Colon (tissue), 2 donors: ENCODE measurements around the gene VSTM2L.

Source experiments
- FAIRE-seq: peaks from 2 replicates; lab custom pipeline; 2012; peaks lifted over from hg19 to GRCh38; lab: Jason Lieb, UNC
- donor health status: control.
- donor health status: control.

The VSTM2L gene

DNA sequence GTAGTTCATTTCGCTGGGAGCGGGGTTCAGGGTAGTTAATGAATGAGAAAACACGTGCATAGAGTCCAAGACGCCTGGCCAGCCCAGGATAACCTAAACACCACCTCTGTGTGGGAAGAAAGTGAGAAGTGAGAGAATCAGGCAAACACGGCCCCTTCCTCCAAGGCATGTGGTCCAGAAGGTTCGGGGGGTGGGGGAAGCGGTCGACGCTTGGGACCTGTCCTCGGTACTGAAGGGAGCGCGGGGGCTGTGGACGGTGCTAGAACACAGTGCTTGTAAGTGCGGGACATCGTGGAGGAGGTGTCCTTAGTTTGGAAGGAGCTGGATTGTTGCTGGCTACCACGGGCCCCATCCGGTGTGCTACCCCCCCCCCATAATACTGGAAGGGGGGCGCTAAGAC lies 1.7 kb upstream of the VSTM2L start:
- no peak for FAIRE-seq

DNA sequence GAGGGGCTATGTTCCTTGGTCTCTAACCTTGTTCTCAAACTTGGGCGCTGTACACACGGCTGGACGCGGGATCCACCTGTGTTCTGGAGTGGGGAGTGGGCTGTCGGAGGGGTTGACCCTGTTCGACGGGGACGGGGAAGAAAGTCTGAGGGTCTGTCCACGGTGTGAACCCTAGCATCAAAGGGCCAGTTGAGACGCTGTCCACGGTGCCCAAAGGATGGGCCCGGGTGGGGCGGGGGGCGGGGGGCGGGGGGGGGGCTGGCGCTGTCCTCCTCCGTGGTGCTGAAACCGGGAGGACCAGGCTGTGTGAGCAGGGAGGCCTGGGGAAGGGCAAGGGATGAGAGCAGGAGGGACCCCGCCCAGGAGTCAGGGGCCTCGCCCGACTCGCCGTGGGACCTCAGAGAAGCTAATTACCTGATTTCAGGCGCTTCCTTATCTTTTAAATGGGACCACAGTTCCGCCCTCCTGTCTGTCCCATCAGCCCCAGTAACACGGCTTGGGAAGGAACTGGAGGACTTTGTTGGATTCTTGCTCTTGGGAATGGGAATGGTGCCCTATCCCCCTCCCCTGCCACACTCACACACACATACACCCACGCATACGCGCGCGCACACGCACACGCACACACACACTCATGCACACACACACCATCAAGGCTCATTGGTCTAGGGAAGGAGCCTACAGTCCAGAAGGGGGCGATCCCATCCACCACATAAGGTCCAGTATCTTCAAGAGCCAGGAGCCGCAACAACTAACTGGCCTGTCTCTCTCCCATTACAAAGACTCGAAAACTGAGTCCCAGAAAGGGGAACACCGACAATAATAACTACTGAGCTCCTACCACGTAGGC lies 1.0 kb upstream of the VSTM2L start:
- no peak for FAIRE-seq

DNA sequence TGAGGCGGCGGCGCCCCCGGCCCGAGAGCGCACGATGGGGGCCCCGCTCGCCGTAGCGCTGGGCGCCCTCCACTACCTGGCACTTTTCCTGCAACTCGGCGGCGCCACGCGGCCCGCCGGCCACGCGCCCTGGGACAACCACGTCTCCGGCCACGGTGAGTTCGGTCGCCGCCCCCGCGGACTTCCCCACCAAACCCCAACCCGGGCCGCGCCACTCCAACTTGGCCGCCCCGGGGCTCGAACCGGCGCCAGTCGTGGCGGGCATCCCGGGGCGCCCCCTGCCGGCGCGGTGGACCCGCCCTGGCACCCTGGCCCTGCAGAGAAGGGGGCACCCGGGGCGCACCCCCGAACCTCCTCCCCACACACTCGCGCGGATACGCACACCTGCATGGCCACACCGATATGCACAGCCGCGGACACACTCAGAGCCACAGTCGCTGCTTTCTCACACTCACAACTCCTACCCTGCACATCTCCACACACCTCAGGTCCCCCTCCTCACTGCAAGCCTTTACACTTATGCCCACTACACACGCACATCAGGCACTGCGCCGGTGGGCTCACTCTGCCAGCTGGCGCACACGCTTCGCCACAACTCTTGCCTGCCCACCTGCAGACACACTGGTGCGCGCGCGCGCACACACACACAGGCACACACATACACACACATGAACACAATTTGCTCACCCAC lies 535 bp downstream of the VSTM2L start:
- no peak for FAIRE-seq

DNA sequence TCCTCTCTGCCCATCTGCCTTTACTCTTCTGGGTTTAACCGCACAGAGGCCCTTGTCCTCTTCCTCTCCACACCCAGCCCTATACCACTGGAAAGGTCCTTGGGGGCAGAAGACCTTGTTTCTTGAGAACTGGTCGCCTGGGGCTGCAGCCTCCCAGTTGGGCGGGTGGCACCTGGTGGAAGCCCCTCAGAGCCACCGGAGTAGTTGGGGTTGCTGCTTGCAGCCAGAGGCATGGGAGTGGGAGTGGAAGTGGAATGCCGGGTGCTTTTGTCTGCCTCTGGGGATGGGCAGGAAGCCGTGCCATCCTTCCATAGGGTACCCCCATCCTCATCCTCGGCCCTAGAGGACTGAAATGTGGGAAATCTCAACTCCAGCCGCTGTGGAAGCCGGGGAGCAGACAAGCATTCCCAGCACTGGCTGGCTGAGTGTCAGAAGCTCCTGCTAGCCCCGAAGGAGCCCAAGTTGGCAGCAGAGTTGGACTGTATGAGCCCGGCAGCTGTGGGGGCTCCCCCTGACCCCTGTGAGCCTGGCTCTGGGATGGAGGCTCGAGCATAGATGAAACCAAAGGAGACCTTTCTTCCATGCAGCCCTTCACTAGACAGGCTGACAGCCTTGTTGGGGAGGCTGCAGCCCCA lies 1.2 kb downstream of the VSTM2L start:
- no peak for FAIRE-seq

DNA sequence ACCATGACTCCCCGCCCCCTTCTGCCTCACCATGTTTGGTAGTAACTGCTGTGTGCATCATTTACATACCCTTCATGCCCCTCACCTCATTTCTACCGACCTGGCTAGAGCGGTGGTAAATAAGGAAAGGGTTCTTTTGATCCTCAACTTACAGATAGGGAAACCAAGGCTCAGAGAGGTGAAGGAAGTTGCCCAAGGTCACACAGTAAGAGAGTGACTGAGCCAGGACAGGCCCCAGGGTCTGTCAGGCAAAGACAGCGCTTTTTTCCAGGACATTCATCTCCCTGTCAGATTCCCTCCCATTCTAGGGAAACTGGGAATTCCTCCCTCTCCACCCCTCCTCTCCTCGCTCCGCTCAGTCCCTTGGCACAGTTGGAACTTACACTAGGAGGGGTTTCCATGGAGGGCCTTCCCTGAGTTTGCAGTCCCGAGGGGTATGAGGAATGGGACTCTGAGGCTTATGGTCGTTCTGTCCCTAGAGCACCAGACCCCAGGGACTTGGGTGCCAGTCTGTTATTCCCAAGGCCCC lies 2.0 kb downstream of the VSTM2L start:
- no peak for FAIRE-seq

DNA sequence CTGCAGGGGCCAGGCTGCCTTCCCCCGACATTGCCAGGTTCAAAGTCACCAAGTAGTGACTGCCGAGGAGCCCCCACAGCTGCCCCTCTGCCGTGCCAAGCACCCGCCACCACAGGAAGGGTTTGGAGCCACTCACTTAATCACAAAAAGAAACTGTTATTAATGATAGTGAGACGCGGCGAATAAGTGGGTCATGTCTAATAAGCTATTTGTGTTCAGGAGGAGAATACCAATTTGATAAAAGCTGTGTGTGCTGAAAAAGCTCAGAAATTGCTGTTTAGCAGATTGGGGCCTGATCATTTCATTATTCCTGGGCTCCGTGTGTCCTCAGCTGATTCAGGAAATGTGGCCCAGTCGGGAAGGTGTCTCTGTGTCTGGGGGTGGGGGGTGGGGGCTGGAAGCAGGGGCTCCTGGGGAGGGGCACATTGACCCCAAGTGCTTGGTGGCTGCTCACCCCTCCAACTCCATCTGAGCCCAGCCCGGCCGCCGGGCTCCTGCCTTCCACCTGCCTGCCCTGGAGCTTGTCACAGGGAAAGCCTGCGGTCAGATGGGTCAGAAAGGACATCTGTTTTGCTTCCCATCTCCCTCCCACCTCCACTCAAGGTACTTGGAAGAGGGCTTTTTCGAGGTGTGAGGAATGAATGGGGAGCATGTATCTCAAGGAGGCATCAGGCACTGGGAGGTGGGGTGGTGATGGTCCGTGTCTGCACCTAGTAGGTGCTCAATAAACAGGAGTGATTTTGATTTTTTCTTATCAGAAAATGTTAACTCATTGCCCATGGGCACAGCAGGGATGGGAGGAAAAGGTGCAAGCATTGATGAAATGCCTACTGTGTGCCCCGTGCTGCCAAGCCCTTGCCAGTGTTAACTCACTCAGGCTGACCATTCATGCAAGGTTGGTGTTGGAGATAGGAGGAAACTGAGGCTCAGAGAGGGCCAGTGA lies 3.0 kb downstream of the VSTM2L start:
- FAIRE-seq: no peak

DNA sequence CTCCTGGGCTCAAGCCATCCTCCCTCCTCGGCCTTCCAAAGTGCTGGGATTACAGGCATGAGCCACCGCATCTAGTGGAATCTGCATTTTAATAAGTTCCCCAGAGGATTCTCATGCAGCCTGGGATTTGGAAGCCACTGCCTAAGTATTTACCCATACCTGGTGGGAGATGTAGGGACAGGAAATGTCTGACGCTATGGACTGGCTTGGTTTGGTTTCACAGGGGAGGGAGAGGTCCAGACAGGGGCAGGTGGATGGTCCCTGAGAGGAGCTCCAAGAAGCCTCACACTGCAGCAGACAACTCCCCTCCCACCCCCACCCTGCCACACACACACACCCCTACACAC lies 4.4 kb downstream of the VSTM2L start:
- no peak for FAIRE-seq

DNA sequence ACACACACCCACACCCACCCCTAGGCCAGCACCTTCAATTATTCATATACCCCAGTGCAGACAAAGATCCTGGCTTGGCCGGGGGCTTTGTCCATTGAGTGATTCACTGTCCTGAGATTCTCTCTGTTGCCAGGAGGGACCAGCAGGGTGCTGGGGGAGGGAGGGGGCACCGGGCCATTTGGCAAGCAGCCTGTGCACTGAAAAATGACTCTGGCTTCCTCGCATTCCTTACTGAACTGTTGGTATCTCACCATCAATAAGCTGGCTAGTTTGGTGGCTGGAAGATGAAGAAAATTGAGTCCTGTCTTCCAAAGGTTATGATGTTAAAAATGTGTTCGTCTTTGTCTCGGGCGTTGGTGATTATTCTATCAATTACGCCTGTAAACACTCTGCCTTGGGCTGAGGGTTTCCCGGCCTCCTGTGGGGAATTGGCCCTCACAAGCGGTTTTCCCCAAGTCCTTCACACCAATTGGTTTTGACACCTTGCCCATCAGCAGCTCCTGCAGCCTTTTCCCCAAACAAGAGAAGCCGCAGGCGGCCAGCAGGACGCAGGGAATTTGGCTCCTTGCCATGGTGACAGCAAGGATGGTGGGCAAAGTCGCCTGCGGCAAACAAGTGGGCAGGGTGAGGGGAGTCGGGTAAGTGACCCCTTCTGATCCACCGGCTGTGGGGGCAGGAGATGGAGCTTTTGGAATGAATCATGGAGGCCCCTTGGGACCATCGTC lies 4.9 kb downstream of the VSTM2L start:
- no peak for FAIRE-seq

DNA sequence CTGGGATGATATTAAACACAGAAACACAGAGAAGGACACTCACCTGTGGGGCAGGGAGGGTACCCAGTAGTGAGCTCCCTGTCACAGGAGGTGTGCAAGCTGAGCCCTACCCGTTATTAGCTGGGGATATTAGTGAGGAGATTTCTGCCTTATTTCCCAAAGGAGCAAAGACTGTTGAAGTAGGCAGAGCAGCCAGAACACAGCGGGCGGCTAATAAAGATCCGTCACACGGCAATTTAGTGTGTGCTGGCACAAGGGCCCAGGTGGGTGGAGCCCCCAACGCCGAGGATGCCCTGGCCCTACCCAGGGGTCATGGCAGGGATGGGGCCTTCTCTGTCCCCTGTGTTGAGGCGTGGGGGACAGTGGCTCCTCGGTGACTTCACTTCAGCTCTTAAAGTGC lies 8.3 kb downstream of the VSTM2L start:
- FAIRE-seq: no peak

DNA sequence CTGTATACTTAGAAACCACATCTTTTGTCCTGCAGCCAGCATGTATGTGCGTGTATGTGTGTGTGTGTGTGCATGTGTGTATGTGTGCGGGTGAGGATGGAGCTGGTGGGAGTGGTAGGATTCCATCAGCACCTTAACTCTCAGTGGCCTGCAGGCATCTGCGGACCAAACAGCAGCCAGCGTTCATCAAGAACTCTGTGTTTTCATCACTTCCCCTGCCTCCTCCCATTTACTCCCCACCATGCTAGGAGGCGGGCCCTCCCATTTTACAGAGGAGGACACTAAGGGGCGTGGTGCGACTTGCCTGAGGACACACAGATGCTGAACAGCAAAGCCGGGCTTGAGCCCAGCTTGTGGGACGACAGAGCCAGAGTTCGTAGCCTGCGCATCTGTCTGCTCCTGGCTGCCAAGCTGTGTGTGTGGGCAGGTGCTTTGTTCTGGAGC lies 8.9 kb downstream of the VSTM2L start:
- FAIRE-seq: no peak

DNA sequence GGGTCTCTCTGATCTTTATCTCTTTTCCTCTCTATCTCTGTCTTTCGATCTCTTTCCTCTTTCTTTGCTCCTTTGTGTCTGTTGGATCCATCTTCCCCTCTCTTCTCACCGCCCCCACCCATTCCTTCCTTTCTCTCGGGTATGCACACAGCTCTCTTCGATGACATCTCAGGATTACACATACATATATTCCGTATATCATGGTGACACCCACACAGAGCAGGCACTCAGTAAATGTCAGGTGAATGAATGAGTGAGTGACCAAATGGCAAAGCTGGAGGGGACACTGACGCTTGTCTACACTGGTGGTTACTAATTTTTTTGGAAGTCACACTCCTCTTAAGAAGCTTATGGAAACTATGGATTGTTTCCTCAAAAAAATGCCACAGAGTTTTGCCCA lies 9.9 kb downstream of the VSTM2L start:
- no peak for FAIRE-seq

DNA sequence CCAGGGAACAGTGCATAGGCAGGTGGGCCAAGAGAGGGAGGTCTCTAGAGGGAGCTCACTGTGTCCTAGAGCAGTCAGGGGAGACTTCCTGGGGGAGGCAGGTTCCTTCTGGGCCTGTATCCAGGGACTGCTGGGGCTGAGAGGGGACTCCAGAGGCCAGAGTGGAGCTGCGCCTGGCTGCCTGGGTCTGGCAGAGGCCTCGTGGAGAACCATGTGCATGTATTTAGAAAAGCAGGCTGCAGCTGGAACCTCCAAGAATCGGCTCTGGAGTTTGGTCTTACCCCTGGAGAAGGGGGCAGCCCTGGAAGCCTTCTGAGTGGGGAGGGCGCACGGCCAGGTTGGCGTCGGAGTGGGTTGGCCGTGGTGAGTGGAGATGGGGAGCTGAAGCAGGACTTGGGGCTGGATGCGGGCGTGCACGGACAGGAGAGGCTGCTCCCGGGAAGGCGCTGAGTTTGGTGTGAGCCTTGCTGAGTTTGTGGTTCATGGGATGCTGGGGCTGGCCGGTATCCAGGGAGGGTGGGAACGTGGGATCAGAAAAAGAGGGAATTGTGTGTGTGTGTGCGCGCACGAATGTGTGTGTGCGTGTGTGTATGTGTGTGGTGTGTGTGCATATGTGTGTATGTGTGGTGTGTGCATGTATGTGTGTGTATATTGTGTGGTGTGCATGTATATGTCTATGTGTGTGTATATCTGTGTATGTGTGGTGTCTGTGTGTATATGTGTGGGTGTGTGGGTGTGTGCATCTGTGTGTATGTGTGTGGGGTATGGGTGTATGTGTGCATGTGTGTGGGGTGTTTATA lies 10.8 kb downstream of the VSTM2L start:
- FAIRE-seq: no peak

DNA sequence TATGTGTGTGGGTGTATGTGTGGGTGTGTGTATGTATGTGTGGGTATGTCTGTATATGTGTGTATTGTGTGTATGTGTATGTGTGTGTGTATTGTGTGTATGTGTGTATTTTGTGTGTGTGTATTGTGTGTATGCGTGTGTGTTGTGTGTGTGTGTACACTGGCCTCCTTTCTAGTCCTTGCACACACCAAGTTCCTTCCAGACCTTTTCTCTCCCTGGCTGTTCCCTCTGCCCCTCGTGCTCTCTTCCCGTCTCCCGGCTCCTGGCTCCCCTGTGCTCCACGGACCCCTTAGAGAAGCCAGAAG lies 11.4 kb downstream of the VSTM2L start:
- no peak for FAIRE-seq

DNA sequence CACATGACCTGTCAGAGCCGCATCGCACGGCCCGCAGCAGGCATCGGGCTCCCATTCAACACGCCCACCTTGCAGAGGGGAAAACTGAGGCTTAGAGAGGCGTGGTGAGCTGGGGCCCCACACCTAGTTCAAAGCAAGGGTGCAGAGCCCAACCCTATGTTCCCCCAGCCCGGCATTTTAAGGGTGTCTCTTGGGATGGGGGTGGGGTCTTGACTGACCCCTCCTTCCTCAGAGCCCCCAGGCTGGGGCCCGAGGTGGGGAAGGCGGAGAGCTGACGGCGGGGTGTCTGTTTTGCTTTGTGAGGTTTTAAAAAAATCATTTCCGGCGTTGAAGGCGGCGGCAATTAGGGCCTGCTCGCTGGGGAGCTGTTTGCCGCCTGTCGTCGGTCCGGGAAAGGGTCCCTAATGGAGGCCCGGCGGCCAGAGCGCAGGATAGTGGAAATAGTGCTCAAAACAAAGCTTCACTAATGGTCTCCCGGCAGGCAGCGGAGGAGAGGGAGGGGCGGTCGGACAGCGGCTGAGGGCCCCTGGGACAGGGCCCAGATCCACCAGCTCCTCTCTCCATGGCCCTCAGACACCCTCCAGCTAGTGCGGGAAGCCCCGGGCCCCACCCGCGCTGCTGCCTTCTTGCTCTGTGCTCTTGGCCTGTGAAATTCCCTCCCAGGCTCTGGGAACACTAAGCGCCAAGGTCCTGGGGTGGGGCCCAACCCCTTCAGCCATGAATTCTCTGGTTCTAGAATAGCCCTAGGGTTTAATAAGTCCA lies 11.9 kb downstream of the VSTM2L start:
- FAIRE-seq: no peak

DNA sequence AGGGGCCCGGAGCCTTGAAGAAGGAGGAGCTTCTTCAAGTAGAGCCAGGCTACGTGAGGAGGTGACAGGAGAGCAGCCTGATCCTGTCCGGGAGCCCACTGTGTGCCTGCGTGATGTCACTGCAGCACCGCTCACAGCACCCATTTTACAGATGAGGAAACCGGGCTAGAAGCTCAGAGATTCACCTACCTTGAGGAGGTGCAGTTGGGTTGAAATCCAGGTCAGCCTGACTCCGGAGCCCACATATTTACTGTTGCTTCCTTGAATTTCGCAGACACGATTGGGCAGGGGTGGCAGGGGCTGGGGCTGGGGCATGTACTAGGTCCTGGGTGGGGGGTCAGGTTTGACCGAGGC lies 12.5 kb downstream of the VSTM2L start:
- no peak for FAIRE-seq

DNA sequence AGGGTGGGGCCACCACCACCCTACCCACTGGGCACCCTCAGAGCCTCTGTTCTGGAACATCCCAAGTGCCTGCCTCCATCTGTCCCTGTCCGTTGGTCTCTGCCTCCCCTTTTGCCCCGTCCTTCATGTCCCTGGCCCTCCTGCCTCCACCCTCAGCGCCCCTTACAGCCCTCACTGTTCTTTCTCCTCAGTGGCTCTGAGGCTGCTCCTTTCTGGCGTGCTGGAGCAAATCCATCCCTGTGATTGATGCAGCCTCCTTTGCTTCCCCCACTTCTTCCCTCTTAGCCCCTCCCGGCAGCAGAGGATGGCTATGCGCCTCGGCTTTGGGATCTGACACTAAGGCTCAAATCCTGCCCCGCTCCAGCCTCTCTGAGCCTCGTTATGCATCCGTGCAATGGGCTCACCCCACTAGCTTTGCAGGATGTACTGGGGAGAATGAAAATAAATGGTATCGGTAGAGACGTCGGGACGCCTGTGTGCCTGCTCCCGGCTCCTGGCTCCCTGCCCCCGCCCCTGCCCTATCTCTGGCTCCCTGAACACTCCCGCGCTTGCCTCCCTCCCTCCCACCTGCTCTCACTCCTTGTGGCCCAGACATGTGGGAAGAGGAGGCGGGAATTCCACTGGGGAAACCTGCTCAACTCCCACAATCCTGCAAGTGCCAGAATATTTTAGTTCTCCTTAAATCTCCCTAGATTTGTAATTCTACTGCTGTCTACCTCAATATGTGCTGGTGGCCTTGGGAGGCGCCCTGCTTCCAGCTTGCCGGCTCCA lies 13.1 kb downstream of the VSTM2L start:
- FAIRE-seq: no peak

DNA sequence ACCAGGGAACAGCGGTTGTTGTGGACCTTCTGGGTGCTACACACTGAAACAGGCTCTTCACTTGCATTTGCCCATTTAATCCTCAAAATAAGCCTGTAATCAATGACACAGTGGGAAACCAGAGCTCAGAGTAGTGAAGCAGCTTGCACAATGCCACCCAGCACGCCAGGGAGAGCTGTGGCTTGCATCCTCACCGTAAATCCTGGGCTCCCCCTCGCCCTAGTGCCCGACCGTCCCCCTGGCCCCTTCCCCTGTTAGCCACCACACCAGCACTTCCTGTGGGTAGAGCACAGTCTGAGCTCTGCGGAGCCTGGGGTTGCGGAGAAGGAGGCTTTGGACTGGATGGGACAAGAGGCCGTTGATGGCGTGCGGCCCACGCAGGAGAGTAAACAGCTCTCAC lies 14.5 kb downstream of the VSTM2L start:
- FAIRE-seq: no peak

DNA sequence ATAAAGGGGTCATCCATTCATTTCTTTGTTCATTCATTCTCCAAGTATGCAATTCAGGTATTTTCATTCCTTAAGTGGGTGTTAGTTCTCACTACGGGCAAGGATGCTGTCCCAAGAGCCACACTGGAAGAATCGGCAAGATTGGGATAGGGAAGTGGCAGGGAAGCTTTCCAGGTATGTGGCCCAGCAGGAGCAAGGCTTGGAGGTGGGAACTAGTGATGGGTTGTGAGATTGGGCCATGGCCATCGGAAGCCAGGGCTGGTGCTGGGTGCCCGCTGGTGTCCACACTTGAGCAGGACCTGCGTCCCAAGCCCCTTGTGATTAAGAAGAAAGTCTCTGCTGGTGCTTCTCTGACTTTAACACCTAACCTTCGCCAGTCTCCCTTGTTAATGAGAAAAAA lies 15.1 kb downstream of the VSTM2L start:
- no peak for FAIRE-seq

DNA sequence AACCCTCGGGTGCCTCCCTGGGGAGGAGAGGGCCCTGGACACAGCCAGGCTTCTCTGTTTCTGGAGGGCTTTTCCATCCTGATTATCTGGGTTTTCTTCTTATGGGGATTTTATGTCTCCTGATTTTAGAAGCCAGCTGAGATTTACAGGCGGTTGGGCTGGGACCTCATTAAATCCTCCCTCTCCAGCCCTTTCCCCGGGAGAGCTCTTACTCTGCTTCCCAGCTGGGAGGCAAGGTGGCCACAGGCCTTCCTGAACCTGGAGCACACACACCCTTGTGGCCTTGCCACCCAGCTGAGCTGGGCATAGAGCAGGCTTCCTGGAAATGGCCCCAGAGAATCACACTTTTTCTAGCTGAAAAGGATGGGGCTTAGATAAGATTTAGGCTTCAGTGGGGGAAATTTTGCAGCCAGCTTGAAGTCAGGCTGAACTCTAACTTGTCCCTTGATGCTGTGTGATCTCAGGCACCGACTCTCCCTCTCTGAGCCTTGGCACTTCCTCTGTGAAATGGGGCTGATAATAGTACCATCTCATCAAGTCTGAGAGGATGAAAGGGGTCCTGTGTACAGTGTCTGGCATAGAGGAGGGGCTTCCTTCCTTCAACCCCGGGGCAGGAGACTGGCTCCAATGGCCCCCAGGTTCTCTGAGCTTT lies 16.6 kb downstream of the VSTM2L start:
- FAIRE-seq: no peak
